TTC549 (cell line): ENCODE data around the gene S100PBP.

Source experiments
- FAIRE-seq: peaks from 2 replicates; lab custom pipeline; 2012; peaks lifted over from hg19 to GRCh38; lab: Jason Lieb, UNC

Gene S100PBP

GRCh38 chr1:32888677-32889420 is 71.4 kb downstream of the S100PBP start:
- no peak for FAIRE-seq

- no peak for FAIRE-seq
Measured at GRCh38 chr1:32889731-32890278, 72.4 kb downstream of the S100PBP start.

GRCh38 chr1:32890516-32891240 is 73.2 kb downstream of the S100PBP start:
- no peak for FAIRE-seq

- FAIRE-seq = no peak
Measured at GRCh38 chr1:32891241-32891570, 73.8 kb downstream of the S100PBP start.

- FAIRE-seq = no peak
Measured at GRCh38 chr1:32891630-32892029, 74.2 kb downstream of the S100PBP start.

- no peak for FAIRE-seq
Measured at GRCh38 chr1:32892368-32893197, 75.1 kb downstream of the S100PBP start.

- no peak for FAIRE-seq
Measured at GRCh38 chr1:32893198-32894018, 76.0 kb downstream of the S100PBP start.

- FAIRE-seq = no peak
Measured at GRCh38 chr1:32894019-32894600, 76.7 kb downstream of the S100PBP start.

- FAIRE-seq = no peak
Measured at GRCh38 chr1:32894681-32895080, 77.2 kb downstream of the S100PBP start.

GRCh38 chr1:32895325-32896215 is 78.1 kb downstream of the S100PBP start:
- no peak for FAIRE-seq

- FAIRE-seq = no peak
Measured at GRCh38 chr1:32896451-32896850, 79.0 kb downstream of the S100PBP start.

GRCh38 chr1:32897082-32898049 is 79.9 kb downstream of the S100PBP start:
- no peak for FAIRE-seq

- no peak for FAIRE-seq
Measured at GRCh38 chr1:32898056-32898455, 80.6 kb downstream of the S100PBP start.

- no peak for FAIRE-seq
Measured at GRCh38 chr1:32898958-32899357, 81.5 kb downstream of the S100PBP start.

- no peak for FAIRE-seq
Measured at GRCh38 chr1:32899586-32900296, 82.3 kb downstream of the S100PBP start.

- no peak for FAIRE-seq
Measured at GRCh38 chr1:32900371-32900955, 83.0 kb downstream of the S100PBP start.

GRCh38 chr1:32900956-32901822 is 83.7 kb downstream of the S100PBP start, which contains the start of gene TMEM54:
Gene TMEM54 (minus strand): TSS chr1:32901389. CDS start chr1:32901238, 151 bp downstream.
- no peak for FAIRE-seq
